ENCODE measurements around the gene VDR.

DNA sequence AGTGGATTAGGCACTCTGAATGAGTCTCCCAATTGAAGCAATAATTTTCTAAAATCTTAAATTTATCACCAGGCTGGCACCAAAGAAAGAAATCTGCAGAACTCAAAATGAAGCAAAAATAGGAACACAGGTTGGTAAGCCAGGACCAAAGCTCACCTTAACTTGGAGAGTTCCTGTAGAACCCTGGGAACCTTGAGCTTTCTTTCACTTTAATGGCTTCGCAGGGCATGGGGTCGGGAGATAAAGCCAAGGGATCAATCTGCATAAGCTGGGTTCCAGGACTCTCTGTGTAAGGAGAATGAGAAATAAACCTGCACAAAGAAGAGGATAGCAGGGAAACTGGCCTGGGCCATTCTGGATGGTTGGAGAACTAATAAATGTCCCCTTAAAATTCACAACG is 8.3 kb upstream of the VDR start:
- TF ChIP-seq CTCF (IDR thresholded peaks at IDR 0.05) (no peak), POLR2A (IDR thresholded peaks at IDR 0.05) (no peak)
